HG02884 (cell line): Measurements from ENCODE around the gene PEX3.
"Not testable (repeated sequence)": the region's sequence is repeated elsewhere in the genome, so short reads cannot be mapped to it uniquely, and the experiment has no call there.

Experiments used
- ATAC-seq: cut with Tn5 transposase; IDR thresholded peaks from one replicate; pipeline ENCODE4 v1.9.1; 2021; ENCODE audit warnings: mild to moderate bottlenecking, moderate library complexity; ENCODE audit not compliant: unreplicated experiment

Gene PEX3

GRCh38 chr6:143443096-143443495 is 7.5 kb upstream of the PEX3 start:
- no peak for ATAC-seq

- not testable (repeated sequence) for ATAC-seq
Observed at GRCh38 chr6:143447865-143448264, 2.7 kb upstream of the PEX3 start.

- ATAC-seq: no peak
Observed at GRCh38 chr6:143449082-143449713, 1.4 kb upstream of the PEX3 start.

- peak; percentile 2 for ATAC-seq
Observed at GRCh38 chr6:143449714-143450452, 722 bp upstream of the PEX3 start.

DNA sequence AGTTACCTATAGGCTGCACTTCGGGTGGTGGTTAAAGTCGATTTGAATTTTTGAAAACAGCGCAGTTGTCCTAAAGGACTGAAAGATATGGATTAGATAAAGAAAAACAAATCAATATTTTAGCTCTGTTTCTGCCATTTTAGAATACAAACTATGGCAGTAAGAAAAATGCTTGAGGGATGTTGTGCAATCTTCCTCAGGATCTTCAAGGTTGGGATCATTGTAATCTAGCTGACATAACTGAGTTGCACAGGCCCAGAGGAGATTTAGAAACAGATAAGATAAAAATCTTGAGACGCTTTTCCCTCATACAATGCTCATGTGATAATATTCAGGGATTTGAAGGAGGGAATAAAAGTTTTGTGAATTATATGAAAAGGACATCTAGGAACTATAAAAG is 926 bp downstream of the PEX3 start:
- no peak for ATAC-seq

DNA sequence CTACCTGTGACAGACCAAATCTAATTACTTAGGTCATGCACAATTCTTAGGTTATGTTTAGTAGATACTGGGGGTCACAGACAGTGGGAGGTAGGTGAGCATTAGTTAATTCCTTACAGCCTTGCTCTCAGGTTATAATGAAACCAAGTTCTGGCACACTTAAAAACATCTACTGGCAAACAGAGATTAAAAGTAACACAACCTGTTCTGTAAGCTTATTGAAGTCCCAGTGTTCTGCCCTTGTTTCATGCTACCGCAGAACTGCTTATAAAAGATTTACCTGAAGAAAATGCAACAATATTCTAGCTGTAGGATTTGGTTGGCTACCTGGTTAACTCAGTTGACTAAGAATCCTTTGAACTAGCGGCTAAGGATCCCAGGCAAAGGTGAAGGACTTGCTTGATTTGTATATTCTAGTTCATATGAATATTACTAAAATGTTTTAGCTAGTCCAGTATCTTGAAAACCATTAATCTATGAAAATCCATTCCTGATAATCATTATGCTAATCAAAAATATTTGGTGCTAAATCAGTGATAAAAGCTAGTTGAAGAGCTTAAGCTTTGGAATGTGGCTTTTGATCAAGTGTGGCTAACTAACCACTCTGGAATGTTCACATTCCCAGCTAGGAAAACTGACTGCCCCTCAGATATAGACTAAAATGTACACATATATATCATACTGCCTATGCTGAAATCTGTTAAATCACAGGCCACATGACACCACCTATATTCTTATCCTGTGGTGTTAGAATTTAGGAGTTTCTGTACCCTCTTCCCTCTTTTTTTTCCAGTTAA is 7.2 kb downstream of the PEX3 start:
- no peak for ATAC-seq

GRCh38 chr6:143465546-143465945 is 14.9 kb downstream of the PEX3 start:
- ATAC-seq: no peak

DNA sequence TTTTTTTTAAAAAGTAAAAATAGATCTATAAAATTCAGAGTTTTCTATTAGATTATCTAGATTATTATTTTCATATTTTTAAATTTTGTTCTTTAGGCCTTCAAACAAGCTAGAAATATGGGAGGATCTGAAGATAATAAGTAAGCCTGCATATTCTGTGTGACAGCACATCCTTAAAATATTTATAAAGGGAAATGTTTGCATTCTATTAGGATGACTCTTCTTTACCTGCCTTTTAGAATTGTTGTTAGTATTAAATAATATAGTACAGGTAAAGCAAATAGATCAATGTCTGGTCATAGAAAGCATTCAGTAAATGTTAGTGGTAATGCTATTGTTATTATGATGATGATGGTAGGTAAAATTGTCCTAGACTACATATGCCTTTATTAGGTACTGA is 17.4 kb downstream of the PEX3 start:
- no peak for ATAC-seq

- ATAC-seq: not testable (repeated sequence)
Observed at GRCh38 chr6:143468823-143469222, 18.2 kb downstream of the PEX3 start.

- ATAC-seq: no peak
Observed at GRCh38 chr6:143471822-143472221, 21.2 kb downstream of the PEX3 start.

- ATAC-seq: no peak
Observed at GRCh38 chr6:143476545-143476944, 25.9 kb downstream of the PEX3 start.

DNA sequence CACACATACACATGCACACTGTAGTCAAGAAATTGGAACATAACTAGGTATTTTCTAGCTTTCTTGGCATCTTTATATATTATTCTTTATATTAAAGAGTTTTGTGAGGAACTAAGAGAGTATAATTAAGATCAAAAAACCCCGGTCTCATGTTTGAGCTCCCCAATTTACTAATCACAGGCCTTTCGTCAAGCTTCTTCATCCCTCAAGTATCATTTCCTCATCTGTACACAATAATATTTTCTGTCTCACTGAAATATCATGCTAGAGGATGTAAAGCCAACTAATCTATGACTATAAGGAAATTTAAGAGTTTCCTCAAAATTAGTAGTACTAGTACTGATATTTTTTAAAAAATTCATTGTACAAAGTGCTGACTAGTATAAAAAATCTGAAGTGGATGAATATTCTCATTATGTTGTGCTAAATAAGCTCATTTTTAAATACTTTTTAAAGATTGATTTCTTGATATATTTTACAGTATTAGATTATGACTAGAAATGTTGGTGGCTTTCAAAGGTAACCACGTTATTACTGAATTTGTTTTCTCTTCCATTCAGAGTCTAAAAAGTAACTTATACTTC is 28.0 kb downstream of the PEX3 start:
- peak; percentile 78 for ATAC-seq

GRCh38 chr6:143482593-143482992 is 32.0 kb downstream of the PEX3 start:
- no peak for ATAC-seq

- ATAC-seq: no peak
Observed at GRCh38 chr6:143485967-143486366, 35.4 kb downstream of the PEX3 start.

- no peak for ATAC-seq
Observed at GRCh38 chr6:143486752-143487151, 36.1 kb downstream of the PEX3 start.

DNA sequence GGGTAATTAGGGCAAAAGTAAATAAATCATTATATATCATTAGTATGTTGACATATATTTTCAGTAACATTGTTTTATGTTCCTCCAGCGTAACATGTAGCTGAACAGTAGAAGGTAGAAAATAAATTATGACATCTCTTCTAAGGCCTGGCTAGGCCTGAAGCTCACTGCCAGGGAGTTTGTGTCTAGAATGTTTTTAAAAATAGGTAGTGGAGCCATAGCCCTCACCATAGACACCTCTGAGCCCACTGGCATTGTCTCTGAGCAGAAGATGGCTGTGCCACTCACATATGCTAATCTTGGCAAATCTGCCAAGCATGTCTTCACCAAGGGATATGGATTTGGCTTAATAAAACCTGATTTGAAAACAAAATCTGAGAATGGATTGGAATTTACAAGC is 39.6 kb downstream of the PEX3 start:
- ATAC-seq: no peak

DNA sequence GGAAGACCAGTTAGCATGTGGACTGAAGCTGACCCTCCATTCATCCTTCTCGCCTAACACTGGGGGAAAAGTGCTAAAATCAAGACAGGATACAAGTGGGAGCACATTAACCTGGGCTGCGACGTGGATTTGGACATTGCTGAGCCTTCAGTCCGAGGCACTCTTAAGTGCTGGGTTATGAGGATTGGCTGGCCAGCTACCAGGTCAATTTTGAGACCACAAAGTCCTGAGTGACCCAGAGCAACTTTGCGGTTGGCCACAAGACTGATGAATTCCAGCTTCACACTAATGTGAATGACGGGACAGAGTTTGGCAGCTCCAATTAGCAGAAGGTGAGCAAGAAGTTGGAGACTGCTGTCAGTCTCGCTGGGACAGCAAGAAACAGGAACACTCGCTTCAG is 40.2 kb downstream of the PEX3 start:
- no peak for ATAC-seq

DNA sequence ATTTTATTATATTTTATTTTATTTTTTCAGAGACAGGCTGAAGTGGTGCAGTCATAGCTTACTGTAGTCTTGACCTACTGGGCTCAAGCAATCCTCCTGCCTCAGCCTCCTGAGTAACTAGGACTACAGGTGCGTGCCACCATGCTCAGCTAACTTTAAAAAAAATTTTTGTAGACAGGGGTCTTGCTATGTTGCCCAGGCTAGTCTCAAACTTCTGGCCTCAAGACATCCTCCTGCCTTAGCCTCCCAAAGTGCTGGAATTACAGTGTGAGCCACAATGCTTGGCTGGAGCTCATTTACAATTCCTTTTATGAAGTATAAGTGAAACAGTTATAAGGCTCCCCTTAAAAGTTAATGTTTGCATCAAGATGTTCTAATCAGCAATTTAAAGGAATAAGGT is 46.4 kb downstream of the PEX3 start:
- ATAC-seq: no peak

GRCh38 chr6:143498428-143498827 is 47.8 kb downstream of the PEX3 start:
- ATAC-seq: no peak

- ATAC-seq: no peak
Observed at GRCh38 chr6:143501851-143502250, 51.2 kb downstream of the PEX3 start.

GRCh38 chr6:143504369-143504768 is 53.8 kb downstream of the PEX3 start:
- ATAC-seq: no peak

GRCh38 chr6:143505111-143505510 is 54.5 kb downstream of the PEX3 start:
- no peak for ATAC-seq
